ENCODE results near the gene CXCR2. TPM values are rescaled to one million over a fixed set of nuclear protein-coding genes. Genes with fewer than 3 reads are reported as not detected.

The CXCR2 gene
- total RNA-seq, result 1 to 10 TPM in 3 of 4 donors, under 1 TPM in 1; 0.24 to 4.8 (median 4.0) TPM

GRCh38 chr2:218125626-218126080 is at the start of gene CXCR2:
Gene CXCR2, plus strand, starts transcription at chr2:218126028. Its CDS starts 8,774 bp downstream, at chr2:218134802.
- Histone ChIP-seq H3K4me3 (no peak within 1 kb of the TSS), H3K4me1 (peaks cover 44% of the 10 kb centered on the region), H3K9me3 (no peaks in the 10 kb centered on the region), H3K36me3 (no peaks in the 10 kb centered on the region), H3K27me3 (no peaks in the 10 kb centered on the region), H3K27ac (no peak within 1 kb of the TSS)
- 40% methylated on average over 8 of the region's 8 CpGs for WGBS
- no peak for DNase-seq (ENCODE audit: low spot score in 2 of 2)
- TF ChIP-seq POLR2AphosphoS5 (IDR thresholded peaks at IDR 0.05) (no peak), EP300 (IDR thresholded peaks at IDR 0.05) (no peak), POLR2A (IDR thresholded peaks at IDR 0.05) (no peak)
- TF ChIP-seq, protein P1, sequence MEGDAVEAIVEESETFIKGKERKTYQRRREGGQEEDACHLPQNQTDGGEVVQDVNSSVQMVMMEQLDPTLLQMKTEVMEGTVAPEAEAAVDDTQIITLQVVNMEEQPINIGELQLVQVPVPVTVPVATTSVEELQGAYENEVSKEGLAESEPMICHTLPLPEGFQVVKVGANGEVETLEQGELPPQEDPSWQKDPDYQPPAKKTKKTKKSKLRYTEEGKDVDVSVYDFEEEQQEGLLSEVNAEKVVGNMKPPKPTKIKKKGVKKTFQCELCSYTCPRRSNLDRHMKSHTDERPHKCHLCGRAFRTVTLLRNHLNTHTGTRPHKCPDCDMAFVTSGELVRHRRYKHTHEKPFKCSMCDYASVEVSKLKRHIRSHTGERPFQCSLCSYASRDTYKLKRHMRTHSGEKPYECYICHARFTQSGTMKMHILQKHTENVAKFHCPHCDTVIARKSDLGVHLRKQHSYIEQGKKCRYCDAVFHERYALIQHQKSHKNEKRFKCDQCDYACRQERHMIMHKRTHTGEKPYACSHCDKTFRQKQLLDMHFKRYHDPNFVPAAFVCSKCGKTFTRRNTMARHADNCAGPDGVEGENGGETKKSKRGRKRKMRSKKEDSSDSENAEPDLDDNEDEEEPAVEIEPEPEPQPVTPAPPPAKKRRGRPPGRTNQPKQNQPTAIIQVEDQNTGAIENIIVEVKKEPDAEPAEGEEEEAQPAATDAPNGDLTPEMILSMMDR (IDR thresholded peaks at IDR 0.05), result no peak

DNA sequence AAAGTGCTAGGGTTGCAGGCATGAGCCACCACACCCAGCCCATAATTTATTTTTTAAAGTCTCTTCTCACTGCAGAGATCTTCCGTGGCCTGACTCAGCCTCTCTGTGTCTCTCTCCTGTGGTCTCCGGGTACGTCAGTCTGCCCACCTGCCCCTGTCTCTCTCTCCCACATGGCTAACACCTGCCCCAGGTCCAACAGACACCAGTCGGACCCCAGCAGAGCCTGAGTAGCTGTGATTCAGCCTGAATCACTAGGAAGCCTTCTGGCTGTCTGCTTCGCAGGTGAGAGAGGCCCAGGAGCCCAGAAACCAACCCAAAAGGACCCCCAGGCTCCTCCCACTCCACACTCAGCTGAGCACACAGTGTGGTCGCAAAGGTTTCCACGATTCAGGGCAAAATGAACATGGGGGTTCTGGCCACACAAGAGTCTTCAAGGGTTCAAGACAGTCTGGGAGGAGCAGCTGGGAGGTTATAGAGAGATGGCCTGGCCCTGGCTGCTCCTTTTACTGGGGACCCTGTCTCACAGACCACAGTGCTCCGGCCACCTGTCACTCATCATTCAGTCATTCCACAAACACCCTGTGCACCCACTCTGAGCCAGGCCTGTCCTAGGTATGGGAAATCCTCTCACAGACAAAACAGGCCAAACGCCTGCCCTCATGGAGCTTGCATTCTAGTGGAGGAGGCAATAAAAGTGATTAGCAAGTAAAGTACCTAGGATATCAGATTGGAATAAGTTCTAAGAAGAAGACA is 48.2 kb upstream of the CXCR2 start:
- Histone ChIP-seq H3K9me3 (no peaks in the 10 kb centered on the region), H3K27me3 (no peaks in the 10 kb centered on the region), H3K4me3 (no peak overlapping the region), H3K36me3 (no peaks in the 10 kb centered on the region), H3K4me1 (no peaks in the 10 kb centered on the region), H3K27ac (no peak overlapping the region)
- TF ChIP-seq, protein P1 (IDR thresholded peaks at IDR 0.05), result no peak
- TF ChIP-seq EP300 (IDR thresholded peaks at IDR 0.05) (no peak), POLR2A (IDR thresholded peaks at IDR 0.05) (no peak), POLR2AphosphoS5 (IDR thresholded peaks at IDR 0.05) (no peak)
- no peak for DNase-seq (ENCODE audit: low spot score in 2 of 2)
- 80% methylated on average over 8 of the region's 9 CpGs for WGBS

DNA sequence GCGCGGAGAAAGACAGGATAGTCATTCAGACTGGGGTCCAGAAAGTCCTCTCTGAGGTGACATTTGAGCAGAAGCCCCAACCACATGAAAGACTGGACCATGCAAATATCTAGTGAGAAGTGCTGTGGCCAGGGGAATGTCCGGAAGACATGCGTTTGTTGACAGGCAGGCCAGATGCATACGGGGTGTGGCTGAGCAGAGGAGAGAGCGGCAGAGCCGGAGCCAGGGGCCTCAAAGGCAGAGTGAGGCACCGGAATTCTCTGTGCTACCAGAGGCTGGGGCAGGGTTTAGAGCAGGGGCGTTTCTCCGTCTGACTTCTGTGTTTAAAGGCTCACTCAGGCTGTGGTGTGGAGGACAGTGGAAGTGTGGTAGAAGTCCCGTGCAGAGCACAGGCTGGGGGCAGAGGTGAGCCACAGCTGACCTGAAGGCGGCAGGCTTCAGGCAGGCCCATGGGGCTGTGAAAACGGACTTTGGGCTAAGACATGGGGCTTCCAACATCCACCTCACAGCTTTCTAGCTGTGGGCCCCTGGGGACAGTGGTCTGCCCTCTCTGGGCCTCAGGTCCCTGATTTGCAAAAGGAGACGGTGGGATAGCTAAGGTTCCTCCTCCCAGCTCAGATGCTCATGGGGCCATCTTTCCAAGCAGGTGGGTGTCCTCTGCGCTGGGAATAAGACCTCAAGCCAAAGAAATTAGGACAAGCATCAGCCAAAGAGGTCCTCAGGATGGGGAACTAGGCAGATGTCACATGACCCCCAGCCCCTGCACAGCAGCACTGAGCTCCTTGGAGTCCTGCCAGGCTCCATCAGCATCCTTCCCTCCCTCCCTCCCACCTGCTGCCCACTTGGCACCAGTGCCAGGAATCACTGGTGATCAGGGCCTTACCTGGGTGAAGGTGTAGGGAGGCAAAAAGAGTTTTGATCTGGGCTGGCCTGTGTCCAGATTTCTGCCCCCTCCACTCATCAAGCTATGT is 45.6 kb upstream of the CXCR2 start:
- DNase-seq (ENCODE audit: low spot score in 2 of 2), result no peak
- no peaks in the 10 kb centered on the region for H3K36me3 ChIP-seq
- no peak for TF ChIP-seq POLR2AphosphoS5 (IDR thresholded peaks at IDR 0.05)
- no peak for TF ChIP-seq EP300 (IDR thresholded peaks at IDR 0.05)
- H3K27ac ChIP-seq, result no peak overlapping the region
- no peaks in the 10 kb centered on the region for H3K4me1 ChIP-seq
- no peaks in the 10 kb centered on the region for H3K27me3 ChIP-seq
- no peak overlapping the region for H3K4me3 ChIP-seq
- no peaks in the 10 kb centered on the region for H3K9me3 ChIP-seq
- 71% methylated on average over 12 of the region's 15 CpGs for WGBS

GRCh38 chr2:218081063-218081462 is 44.8 kb upstream of the CXCR2 start:
- Histone ChIP-seq H3K27ac (no peak overlapping the region), H3K36me3 (no peaks in the 10 kb centered on the region), H3K9me3 (peaks cover 1% of the 10 kb centered on the region), H3K27me3 (no peaks in the 10 kb centered on the region), H3K4me3 (no peak overlapping the region), H3K4me1 (no peaks in the 10 kb centered on the region)
- DNase-seq (ENCODE audit: low spot score in 2 of 2), result no peak
- TF ChIP-seq, protein P1 (IDR thresholded peaks at IDR 0.05), result no peak
- no peak for TF ChIP-seq EP300 (IDR thresholded peaks at IDR 0.05)
- no peak for TF ChIP-seq POLR2AphosphoS5 (IDR thresholded peaks at IDR 0.05)
- no peak for TF ChIP-seq POLR2A (IDR thresholded peaks at IDR 0.05)
- 80% methylated on average over 2 of the region's 2 CpGs for WGBS

DNA sequence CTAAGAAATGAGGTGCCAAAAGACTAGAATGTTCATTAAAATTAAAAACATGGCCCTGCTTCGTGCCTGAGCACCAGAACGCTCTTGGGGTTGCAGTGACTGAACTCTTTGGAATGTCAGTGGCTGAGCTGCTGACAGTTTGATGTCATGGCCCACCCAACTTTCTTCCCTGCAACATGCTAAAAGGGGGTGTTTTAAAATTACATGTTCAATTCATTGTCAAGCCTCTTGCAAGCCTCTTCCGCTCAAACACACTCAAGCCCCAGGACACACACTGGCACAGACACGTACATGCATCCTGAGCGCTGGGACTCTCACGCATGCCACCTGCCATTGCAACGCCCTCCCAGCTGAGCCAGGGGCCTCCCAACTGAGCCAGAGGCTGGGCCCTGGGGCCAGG is 44.1 kb upstream of the CXCR2 start:
- H3K27ac ChIP-seq, result no peak overlapping the region

More for the DNA sequence above, 44.1 kb upstream of the CXCR2 start:
- Histone ChIP-seq H3K4me3 (no peak overlapping the region), H3K4me1 (no peaks in the 10 kb centered on the region), H3K27me3 (no peaks in the 10 kb centered on the region), H3K9me3 (peaks cover 6% of the 10 kb centered on the region), H3K36me3 (no peaks in the 10 kb centered on the region)
- no peak for DNase-seq (ENCODE audit: low spot score in 2 of 2)
- WGBS, result 65% methylated on average over 7 of the region's 7 CpGs
- TF ChIP-seq POLR2A (IDR thresholded peaks at IDR 0.05) (no peak), POLR2AphosphoS5 (IDR thresholded peaks at IDR 0.05) (no peak), EP300 (IDR thresholded peaks at IDR 0.05) (no peak)

Measured in suprapubic skin (tissue), 4 donors.